GM18517 (cell line): ENCODE data around the gene LIF.

Experiments
- ATAC-seq: cut with Tn5 transposase; IDR thresholded peaks from one replicate; pipeline ENCODE4 v1.9.1; 2021; ENCODE audit warnings: mild to moderate bottlenecking, moderate library complexity; ENCODE audit not compliant: unreplicated experiment

Gene LIF

DNA sequence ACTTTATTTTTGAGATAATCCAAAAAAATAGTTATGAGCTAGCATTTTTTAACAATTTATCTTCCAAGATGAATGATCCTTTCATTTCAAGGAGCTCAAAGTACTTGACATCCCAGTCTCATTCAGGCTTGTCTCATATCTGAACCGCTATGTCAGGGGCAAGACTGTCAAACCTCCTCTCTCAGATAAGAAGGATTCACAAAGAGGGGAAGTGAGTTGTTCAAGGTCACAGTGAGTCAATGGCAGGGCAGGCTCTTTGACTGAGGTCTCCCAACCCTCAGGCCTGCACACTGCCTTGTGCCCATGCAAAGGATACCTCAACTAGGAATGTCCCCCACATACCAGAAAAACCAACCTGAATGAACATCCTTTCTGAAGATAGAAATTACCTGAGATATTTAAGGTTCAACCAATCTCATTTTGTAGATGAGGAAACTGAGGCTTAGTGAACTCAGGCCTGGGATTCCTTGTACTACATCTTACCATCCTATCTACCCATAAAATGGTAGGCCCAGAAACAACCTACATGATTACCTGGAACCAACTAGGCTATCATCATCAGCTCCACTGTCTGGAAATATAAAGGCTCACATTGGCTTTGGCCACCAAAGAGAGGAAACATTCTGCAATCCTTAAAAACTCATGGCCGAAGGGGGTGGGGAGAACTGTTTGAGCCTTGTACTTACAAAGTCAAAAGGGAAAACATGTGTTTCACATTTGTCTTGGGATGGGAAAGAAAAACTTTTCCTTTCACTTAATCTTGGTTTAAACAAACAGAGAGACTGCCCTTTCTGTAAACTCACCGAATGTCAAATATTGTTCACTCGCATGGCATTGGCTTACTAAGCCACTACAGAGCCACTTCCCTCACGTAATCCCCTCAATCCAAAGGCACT lies 51.1 kb downstream of the LIF start:
- ATAC-seq: no peak

DNA sequence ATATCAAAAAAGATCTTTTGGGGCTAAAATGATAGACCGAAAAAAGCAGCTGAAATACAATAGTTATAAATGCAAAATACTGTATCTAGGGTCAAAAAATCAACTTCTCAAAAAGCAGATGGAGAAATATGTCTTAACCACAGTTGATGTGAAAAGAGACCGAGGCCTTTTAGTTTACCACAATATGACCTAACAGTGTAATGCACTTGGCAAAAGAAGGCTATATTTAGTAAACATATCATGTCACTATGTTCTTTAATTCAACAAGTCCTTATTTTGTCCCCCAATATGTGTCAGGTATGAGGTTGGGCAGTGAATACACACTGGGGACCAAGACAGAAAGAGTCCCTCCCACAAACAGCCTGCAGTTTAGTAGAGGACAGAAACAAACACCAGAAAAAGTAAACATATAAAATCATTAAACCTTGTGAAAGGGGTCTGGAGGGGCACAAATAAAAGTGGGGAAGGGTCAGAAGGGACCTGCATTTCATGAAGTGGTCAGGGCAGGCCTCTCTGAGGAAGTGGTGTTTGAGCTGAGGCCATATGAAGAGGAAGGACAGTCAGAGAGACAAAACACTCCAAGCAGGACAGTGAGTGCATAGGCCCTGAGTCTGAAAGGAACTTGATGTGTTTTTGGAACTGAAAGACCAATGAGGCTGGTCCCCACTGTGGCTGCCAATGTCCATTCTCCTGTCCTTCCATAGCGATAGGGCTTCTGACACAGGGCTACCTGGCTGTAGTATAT lies 53.4 kb downstream of the LIF start:
- no peak for ATAC-seq

- ATAC-seq: no peak
These were observed 54.1 kb downstream of the LIF start for GRCh38 chr22:30192427-30192826.

DNA sequence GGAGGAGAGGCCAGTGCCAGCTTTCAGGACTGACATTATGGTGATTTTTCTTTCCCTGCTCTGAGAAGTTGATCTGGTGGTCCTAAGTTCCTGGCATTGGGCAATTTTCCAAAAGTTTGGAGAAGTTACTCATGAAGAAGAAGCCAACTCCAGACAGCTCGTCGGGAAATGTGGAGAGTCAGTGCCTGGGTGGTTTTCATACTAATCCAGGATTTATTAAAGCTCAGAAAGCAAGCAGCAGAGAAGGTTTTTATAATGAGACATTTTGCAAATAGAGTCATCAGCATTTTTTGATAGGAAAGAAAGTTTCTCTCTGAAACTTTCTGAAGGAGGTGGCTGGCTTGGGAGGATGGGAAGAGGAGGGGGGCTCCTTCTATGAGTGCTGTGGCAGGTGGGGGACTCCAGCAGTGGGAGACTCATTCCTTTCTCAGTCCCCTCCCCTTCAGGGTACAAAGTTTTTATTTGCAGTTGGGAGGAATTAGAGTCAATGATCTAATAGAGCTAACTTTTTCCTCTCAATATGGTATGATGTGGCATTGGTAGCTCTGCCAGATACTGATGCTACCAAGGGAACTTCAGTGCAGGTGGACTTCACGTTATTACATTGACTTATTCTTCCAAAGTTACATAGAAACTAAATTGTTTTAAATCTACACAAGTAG lies 55.4 kb downstream of the LIF start:
- ATAC-seq: no peak

DNA sequence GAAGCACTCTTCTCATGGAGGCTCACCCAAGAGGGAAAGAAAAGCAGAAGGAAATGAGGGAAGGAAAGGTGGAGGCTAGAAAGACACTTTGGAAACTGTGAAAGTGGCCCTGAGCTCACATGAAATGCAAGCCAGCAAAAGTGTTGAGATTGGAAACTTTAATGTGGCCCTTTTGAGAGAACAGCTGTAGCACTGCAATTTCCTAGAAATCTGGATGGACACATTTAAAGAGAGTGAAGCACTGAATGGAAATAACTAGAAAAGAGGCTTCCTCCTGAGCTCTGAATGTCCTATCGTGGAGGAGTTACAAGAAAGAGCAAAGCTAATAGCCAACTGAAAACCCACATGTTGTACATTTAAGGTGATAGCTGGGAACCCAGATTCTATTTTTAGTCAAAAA lies 56.0 kb downstream of the LIF start:
- ATAC-seq: no peak
